Kidney (tissue), 14 donors: ENCODE data around the gene TMEM239. TPM values are rescaled to one million over a fixed set of nuclear protein-coding genes. Genes with fewer than 3 reads are reported as not detected.

ENCODE experiments used
- DNase-seq, 5 donors: peaks; one replicate each; pipeline ENCODE4 v3.0.0-alpha.2; 2013 to 2020
- FAIRE-seq: peaks from 2 replicates; lab custom pipeline; 2012; peaks lifted over from hg19 to GRCh38; lab: Jason Lieb, UNC
- H3K27ac ChIP-seq, 2 donors: one replicate each; pipeline ENCODE4 v1.7.0; 2013; ENCODE audit warnings: low read depth in 2 of 2, low read length in 2 of 2, inconsistent platforms in 1 of 2
- H3K27me3 ChIP-seq: one replicate; pipeline ENCODE4 v1.7.1; 2013; ENCODE audit warnings: low read length, inconsistent platforms; ENCODE audit not compliant: control insufficient read depth, insufficient read depth
- H3K36me3 ChIP-seq, 3 donors: one replicate each; pipeline versions ENCODE4 v1.7.0 to v1.7.1; 2013; ENCODE audit warnings: low read length in 3 of 3, control low read depth in 1 of 3, inconsistent platforms in 1 of 3; ENCODE audit not compliant: insufficient read depth in 3 of 3, control insufficient read depth in 2 of 3
- H3K4me1 ChIP-seq, 3 donors: one replicate each; pipeline versions ENCODE4 v1.7.0 to v1.7.1; 2013; ENCODE audit warnings: low read length in 3 of 3, inconsistent platforms in 1 of 3, low read depth in 1 of 3; ENCODE audit not compliant: control insufficient read depth in 2 of 3, insufficient read depth in 2 of 3
- H3K4me3 ChIP-seq, 3 donors: one replicate each; pipeline versions ENCODE4 v1.7.0 to v1.8.1; 2013; ENCODE audit warnings: low read length in 3 of 3, control low read depth in 1 of 3, inconsistent platforms in 1 of 3
- H3K9ac ChIP-seq, 3 donors: one replicate each; pipeline versions ENCODE4 v1.7.0 to v1.7.1; 2013; ENCODE audit warnings: low read length in 3 of 3, control low read depth in 1 of 3, inconsistent platforms in 1 of 3
- H3K9me3 ChIP-seq, 3 donors: one replicate each; pipeline versions ENCODE4 v1.7.0 to v1.7.1; 2013; ENCODE audit warnings: low read length in 3 of 3, control low read depth in 1 of 3, inconsistent platforms in 1 of 3; ENCODE audit not compliant: control insufficient read depth in 2 of 3, insufficient read depth in 1 of 3
- intact Hi-C: fragments of 100-400 bp; cut with DNase I; formaldehyde crosslinking; loops from one replicate; pipeline ENCODE4 v1.11.1; 2022
- polyA plus RNA-seq: library from polyadenylated mRNA; stranded (reverse); fragments of 350-450 nt; fragmentation: Illumina TruSeq; extraction: RNeasy Lipid Tissue Mini Kit (QIAGEN cat#74804); gene quantifications from one replicate; pipeline ENCODE4 v1.2.3, GENCODE V29; 2014; ENCODE audit warnings: low read depth, low replicate concordance; ENCODE audit not compliant: insufficient read depth
- total RNA-seq: library from RNA; stranded (reverse); fragmentation: NEBNext Ultra II Directional; extraction: Animal tissue kit (Norgen Biotek cat#: 25700); gene quantifications from one replicate; pipeline ENCODE4 v1.2.1, GENCODE V29; 2021
- TF ChIP-seq, protein P1 (sequence below): IDR thresholded peaks from 3 replicates; pipeline ENCODE4 v1.5.1; 2012; ENCODE audit warnings: mild to moderate bottlenecking, moderate library complexity, borderline replicate concordance; ENCODE audit not compliant: insufficient read depth; ENCODE audit errors: extremely low read depth
- donor health status: control.
- donor health status: control.
- donor health status: control.
- donor health status: control.
- donor health status: control.
- donor health status: DM: yes; HTN: yes; CAD: no.
- donor health status: Normal renal cell carcinoma (clear cell type).

Gene TMEM239
- total and polyA plus RNA-seq, 2 donors from 2014 or later, result not detected

DNA sequence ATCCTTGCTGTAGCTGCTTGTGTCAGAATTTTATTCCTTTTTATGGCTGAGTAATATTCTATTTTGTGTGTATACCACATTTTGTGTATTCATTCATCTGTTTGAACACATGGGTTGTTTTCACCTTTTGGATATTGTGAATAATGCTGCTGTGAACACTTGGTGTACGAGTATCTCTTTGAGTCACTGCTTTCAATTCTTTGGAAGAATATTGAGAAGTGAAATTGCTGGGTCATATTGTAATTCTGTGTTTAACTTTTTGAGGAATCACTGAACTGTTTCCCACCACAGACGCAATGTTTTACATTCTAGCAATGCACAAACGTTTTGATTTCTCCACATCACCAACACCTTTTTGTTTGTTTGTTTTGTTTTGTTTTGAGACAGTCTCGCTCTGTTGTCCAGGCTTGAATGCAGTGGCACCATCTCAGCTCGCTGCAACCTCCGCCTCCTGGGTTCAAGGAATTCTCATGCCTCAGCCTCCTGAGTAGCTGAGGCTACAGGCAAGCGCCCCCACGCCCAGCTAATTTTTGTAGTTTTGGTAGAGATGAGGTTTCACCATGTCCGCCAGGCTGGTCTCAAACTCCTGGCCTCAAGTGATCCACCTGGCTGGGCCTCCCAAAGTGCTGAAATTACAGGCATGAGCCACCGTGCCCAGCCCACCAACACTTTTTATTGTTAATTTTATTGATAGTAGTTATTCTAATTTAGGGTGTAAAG lies 37.4 kb upstream of the TMEM239 start:
- FAIRE-seq (no peak), DNase-seq (no peak)
- TF ChIP-seq, protein P1, sequence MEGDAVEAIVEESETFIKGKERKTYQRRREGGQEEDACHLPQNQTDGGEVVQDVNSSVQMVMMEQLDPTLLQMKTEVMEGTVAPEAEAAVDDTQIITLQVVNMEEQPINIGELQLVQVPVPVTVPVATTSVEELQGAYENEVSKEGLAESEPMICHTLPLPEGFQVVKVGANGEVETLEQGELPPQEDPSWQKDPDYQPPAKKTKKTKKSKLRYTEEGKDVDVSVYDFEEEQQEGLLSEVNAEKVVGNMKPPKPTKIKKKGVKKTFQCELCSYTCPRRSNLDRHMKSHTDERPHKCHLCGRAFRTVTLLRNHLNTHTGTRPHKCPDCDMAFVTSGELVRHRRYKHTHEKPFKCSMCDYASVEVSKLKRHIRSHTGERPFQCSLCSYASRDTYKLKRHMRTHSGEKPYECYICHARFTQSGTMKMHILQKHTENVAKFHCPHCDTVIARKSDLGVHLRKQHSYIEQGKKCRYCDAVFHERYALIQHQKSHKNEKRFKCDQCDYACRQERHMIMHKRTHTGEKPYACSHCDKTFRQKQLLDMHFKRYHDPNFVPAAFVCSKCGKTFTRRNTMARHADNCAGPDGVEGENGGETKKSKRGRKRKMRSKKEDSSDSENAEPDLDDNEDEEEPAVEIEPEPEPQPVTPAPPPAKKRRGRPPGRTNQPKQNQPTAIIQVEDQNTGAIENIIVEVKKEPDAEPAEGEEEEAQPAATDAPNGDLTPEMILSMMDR, result no peak
- no peak overlapping the region for H3K9ac ChIP-seq
- no peaks in the 10 kb centered on the region for H3K27me3 ChIP-seq
- H3K9me3 ChIP-seq, result no peaks in the 10 kb centered on the region
- no peaks in the 10 kb centered on the region for H3K36me3 ChIP-seq
- H3K4me1 ChIP-seq, result no peaks in the 10 kb centered on the region
- intact Hi-C loops, result no loop called here
- no peak overlapping the region for H3K27ac ChIP-seq
- H3K4me3 ChIP-seq, result no peak overlapping the region

DNA sequence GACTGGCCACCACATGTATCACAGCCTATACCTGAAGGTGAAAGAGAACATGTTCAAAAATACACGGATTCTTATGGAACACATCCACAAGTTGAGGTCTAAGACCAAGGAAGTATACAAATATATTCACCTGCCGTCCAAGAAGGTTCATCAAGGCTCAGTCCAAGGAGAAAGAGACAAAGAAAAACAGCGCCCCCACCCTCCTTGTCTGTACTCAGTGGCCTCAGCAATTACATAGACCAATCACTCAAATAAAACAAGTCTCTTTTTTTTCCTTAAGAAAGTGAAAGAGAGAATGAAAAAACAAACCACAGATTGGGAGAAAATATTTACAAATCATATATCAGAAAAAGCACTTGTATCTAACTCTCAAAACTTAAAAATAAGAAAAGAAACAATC lies 35.2 kb upstream of the TMEM239 start:
- DNase-seq (no peak), FAIRE-seq (no peak)
- intact Hi-C loops, result no loop called here
- no peak overlapping the region for H3K27ac ChIP-seq
- H3K36me3 ChIP-seq, result no peaks in the 10 kb centered on the region
- H3K4me3 ChIP-seq, result no peak overlapping the region
- no peaks in the 10 kb centered on the region for H3K9me3 ChIP-seq
- H3K9ac ChIP-seq, result no peak overlapping the region
- TF ChIP-seq, protein P1, result no peak
- no peaks in the 10 kb centered on the region for H3K4me1 ChIP-seq
- no peaks in the 10 kb centered on the region for H3K27me3 ChIP-seq

DNA sequence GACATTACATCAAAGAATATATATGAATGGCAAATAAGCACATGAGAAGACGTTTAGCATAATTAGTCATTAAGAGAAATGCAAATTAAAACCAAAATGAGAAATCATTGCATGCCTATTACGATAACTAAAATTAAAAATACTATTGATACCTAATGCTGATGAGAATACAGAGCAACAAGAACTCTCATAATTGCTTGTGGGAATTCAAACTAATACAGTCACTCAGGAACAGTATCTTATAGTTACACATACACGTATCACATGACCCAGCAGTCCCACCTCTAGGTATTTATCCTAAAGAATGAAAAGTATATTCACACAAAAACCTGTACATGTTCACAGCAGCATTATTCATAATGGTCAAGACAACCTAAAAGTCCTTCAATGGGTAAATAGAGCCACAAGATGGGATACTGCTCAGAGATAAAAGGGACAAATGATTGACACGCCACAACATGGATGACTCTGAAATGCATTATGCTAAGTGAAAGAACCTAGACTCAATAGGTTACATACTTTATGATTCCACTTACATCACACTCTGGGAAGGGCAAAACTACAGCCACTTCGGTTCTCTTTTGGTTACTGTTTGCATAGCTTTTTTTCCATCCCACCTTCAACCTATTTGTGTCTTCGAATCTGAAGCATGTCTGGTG lies 32.1 kb upstream of the TMEM239 start:
- FAIRE-seq, result no peak
- no peak overlapping the region for H3K4me3 ChIP-seq
- TF ChIP-seq, protein P1, result no peak

More for the DNA sequence above, 32.1 kb upstream of the TMEM239 start:
- H3K9me3 ChIP-seq, result no peaks in the 10 kb centered on the region
- no peak overlapping the region for H3K27ac ChIP-seq
- no peak for DNase-seq
- H3K9ac ChIP-seq, result no peak overlapping the region
- intact Hi-C loops, result no loop called here
- no peaks in the 10 kb centered on the region for H3K36me3 ChIP-seq
- H3K4me1 ChIP-seq, result no peaks in the 10 kb centered on the region
- H3K27me3 ChIP-seq, result no peaks in the 10 kb centered on the region
